ENCODE data around the gene GNAO1.

GNAO1 gene

GRCh38 chr16:56242740-56243139, 51.5 kb downstream of the GNAO1 start:
- DNase-seq: no peak

- no peak for DNase-seq
Measured at GRCh38 chr16:56244612-56245011, 53.3 kb downstream of the GNAO1 start.

GRCh38 chr16:56245197-56245596, 53.9 kb downstream of the GNAO1 start:
- no peak for DNase-seq

GRCh38 chr16:56246051-56246817, 54.9 kb downstream of the GNAO1 start:
- no peak for DNase-seq

- no peak for DNase-seq
Measured at GRCh38 chr16:56247018-56247417, 55.7 kb downstream of the GNAO1 start.

GRCh38 chr16:56247808-56248207, 56.5 kb downstream of the GNAO1 start:
- no peak for DNase-seq

GRCh38 chr16:56252835-56253234, 61.5 kb downstream of the GNAO1 start:
- no peak for DNase-seq

GRCh38 chr16:56255904-56256303, 64.6 kb downstream of the GNAO1 start:
- no peak for DNase-seq

GRCh38 chr16:56257239-56257638, 66.0 kb downstream of the GNAO1 start:
- no peak for DNase-seq

- DNase-seq: no peak
Measured at GRCh38 chr16:56257666-56258342, 66.5 kb downstream of the GNAO1 start.

- DNase-seq: no peak
Measured at GRCh38 chr16:56258508-56259424, 67.5 kb downstream of the GNAO1 start.

GRCh38 chr16:56259425-56259779, 68.1 kb downstream of the GNAO1 start:
- DNase-seq: no peak

GRCh38 chr16:56260378-56261160, 69.3 kb downstream of the GNAO1 start:
- no peak for DNase-seq

GRCh38 chr16:56261656-56262055, 70.4 kb downstream of the GNAO1 start:
- DNase-seq: no peak

- no peak for DNase-seq
Measured at GRCh38 chr16:56262148-56262547, 70.9 kb downstream of the GNAO1 start.

- DNase-seq: no peak
Measured at GRCh38 chr16:56262551-56263245, 71.4 kb downstream of the GNAO1 start.

- no peak for DNase-seq
Measured at GRCh38 chr16:56263711-56264608, 72.7 kb downstream of the GNAO1 start.

GRCh38 chr16:56264609-56264972, 73.3 kb downstream of the GNAO1 start:
- no peak for DNase-seq

GRCh38 chr16:56265184-56265583, 73.9 kb downstream of the GNAO1 start:
- DNase-seq: no peak

GRCh38 chr16:56265746-56266145, 74.5 kb downstream of the GNAO1 start:
- no peak for DNase-seq
